GM19240 (cell line): ENCODE results near the gene SSH2.

Experiments used
- DNase-seq: peaks from one replicate; pipeline ENCODE4 v3.0.0; 2011; ENCODE audit warnings: low spot score; ENCODE audit not compliant: insufficient read length

SSH2 gene

DNA sequence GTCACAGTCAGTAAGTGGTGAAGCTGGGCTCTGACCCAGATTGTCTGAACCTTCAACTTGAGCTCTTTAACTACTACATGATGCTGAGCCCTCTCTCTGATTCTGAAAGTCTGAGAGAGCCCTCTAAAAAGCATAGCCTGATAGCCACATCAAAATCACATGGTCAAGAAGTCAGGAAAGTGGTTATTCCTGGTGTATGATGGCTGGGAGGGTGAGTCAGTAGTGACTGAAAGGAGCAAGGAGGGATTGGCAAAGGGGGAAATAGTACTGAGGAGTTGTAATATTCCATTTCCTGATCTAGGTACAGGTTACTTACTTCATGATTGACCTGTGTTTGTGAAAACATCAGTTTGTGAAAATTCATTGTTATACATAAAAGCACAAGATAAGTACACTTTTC, 89.1 kb downstream of the SSH2 start:
- no peak for DNase-seq

- DNase-seq: no peak
Observed at GRCh38 chr17:29839656-29840055, 90.4 kb downstream of the SSH2 start.

DNA sequence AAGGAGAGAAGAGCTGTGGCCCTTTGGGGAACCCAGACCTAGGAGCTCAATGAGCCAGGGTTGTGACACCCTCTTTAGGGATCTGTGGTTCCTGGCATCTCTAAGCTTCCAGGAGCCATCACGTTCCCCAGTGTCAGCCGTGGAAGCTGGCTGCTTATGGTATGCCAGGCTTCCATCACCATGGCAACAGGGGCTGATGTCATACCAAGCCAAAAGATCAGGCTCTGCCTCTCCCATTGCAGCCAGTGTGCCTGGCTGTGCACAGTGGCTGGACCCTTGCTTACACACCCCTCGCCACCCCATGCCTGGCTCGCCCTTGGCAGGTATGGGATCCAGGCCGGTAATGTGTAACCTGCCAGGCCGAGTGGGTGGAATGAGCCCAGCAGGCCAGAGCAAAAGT, 91.1 kb downstream of the SSH2 start:
- DNase-seq: no peak

- DNase-seq: no peak
Observed at GRCh38 chr17:29837531-29837930, 92.5 kb downstream of the SSH2 start.

- no peak for DNase-seq
Observed at GRCh38 chr17:29836643-29837042, 93.4 kb downstream of the SSH2 start.

GRCh38 chr17:29835435-29836351, 94.3 kb downstream of the SSH2 start:
- no peak for DNase-seq

- DNase-seq: no peak
Observed at GRCh38 chr17:29833801-29834200, 96.2 kb downstream of the SSH2 start.

- DNase-seq: no peak
Observed at GRCh38 chr17:29828676-29829284, 101.2 kb downstream of the SSH2 start.

DNA sequence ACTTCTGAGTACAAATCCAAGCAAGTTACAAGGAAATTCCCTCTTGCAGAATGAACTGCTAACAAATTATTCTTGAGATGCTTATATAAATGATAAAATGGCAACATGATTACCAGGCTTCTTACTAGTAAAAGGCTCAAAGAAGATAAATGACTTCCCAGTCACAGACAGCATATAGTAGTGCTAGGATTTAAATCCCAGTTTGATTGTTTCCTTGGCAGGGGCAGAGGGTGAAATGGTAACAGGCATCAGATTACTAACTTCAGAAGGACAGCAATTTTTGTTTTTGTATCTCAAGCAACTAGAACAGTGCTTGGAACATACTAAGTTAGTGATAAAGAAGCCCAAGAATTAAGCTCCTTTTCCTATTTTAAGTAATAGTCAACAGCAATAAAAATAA, 102.8 kb downstream of the SSH2 start:
- no peak for DNase-seq

GRCh38 chr17:29826114-29826692, 103.8 kb downstream of the SSH2 start:
- DNase-seq: no peak

DNA sequence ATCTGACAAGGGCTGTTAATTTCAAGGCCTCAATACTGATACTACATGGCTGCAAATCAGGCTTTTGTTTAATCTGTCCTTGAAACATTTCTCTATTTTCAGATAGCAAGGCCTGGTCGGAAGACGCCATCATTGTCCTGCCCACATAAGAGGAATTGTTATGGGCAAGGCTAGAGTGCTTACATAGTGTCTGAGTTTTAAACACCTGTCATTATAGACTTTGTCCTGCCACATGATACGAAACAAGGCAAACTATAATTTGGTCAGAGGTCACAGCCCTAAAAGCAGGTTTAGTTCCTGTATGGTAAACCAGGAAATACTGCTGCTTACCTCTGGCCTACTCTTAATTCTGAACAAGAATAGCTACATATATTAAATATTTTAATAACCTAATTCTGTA, 104.4 kb downstream of the SSH2 start:
- DNase-seq: no peak

GRCh38 chr17:29821897-29822296, 108.1 kb downstream of the SSH2 start:
- DNase-seq: no peak

GRCh38 chr17:29820425-29820824, 109.6 kb downstream of the SSH2 start:
- DNase-seq: no peak

GRCh38 chr17:29807520-29808361, 122.3 kb downstream of the SSH2 start:
- DNase-seq: peak; percentile 33

DNA sequence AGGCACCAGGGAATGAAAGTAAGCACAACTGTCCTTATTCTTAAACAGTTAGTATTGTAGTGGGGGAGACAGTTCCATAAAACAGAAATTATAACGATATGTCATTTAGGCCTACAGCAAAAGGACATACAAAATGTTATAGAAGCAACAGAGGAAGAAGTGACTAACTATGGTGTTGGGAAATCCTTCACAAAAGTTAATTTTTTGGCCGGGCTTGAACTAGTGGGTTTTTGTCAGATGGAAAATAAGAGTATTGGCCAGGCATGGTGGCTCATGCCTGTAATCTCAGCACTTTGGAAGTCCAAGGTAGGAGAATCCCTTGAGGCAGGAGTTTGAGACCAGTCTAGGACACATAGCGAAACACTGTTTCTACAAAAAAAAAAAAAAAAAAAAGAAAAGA, 127.8 kb downstream of the SSH2 start:
- DNase-seq: no peak

DNA sequence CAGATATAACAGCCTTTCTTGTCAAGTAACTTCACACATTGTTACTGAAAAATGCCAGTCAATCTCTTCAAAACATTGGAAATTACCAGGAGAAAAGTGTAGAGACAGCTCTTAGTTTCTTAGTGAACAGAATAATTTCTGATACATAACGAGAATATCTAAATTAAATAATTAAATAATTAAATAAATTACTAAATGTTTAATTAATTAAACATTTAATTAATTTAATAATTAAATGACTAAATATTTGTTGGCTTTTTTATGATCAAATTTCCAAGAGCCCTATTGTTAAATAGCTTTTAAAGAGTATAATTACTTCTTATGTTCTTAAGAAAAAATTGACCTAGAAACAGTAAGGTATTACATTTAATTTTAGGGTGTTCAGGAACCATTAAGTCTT, 129.6 kb downstream of the SSH2 start:
- no peak for DNase-seq

GRCh38 chr17:29796652-29797051, 133.4 kb downstream of the SSH2 start:
- no peak for DNase-seq

- DNase-seq: no peak
Observed at GRCh38 chr17:29793501-29793900, 136.5 kb downstream of the SSH2 start.

- no peak for DNase-seq
Observed at GRCh38 chr17:29791336-29792080, 138.5 kb downstream of the SSH2 start.

DNA sequence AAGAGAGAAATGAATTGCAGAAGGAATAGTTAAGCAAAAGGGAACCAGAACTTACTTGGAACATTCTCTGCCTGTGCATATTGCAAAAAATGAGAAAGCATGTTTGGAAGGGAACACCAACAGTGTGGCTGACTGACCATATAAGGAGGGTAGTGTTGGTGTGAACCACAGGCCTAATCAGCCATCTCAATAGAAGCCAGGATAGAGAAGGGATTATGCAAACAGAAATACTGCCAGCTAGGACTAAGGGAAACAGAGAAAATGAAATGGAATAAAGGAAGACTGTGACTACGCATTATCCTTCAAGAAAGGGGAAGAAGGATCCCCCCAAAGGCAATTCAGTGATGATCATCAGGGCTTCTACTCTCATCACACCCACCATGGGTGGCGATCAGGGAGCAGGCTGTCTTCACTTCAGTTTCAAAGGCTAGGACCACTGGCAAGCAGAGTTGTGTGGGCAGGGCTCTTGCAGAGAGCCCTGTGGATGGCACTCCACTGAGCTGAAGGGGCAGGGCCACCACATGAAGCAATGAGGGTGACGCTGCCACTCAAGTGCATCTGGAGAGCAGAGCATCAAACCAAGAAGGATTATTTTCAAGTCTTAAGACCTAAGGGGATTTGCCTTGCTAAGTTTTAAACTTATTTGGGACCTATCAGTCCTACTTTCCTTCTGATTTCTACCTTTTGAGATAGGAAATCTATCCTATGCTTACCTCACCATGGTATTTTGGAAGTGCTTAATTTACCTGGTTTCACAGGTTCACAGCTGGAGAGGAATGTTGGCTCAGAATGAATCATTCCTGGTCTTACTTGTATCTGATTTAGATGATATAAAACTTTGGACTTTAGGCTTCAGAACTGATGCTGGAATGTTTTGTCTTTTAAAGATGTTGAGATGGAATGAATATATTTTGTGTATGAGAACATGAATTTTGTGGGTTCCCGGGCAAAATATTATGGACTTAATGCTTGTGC, 140.5 kb downstream of the SSH2 start:
- no peak for DNase-seq
